ENCODE results near the gene REXO1.
A peak's percentile ranks its signal among the peaks of the same experiment; 100 is the strongest.

REXO1 gene

GRCh38 chr19:1790054-1790792, 58.1 kb downstream of the REXO1 start:
- DNase-seq (ENCODE audit: low read depth in 2 of 2), result no peak

GRCh38 chr19:1789261-1790041, 58.8 kb downstream of the REXO1 start:
- DNase-seq (ENCODE audit: low read depth in 2 of 2), result no peak

- DNase-seq (ENCODE audit: low read depth in 2 of 2), result no peak
These were observed 61.2 kb downstream of the REXO1 start for GRCh38 chr19:1787116-1787515.

DNA sequence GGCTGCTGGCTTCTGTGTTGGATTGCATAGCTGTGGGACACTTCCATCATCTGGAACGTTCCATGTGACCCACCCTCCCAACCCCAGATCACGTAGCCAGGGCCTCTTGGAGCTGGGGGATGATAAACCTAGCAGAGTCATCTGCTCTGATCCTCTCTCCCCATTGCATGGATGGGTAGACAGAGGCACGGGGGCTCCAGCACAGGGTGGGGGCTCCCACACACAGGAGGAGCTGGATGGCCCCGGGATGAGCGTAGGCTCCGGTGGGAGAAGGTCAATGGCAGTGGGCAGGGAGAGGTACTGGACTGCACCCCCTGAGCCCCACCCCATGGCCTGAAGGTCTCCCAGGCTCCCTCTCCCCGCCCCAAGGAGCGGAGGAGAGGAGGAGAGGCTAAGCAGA, 61.6 kb downstream of the REXO1 start:
- no peak for DNase-seq (ENCODE audit: low read depth in 2 of 2)

DNA sequence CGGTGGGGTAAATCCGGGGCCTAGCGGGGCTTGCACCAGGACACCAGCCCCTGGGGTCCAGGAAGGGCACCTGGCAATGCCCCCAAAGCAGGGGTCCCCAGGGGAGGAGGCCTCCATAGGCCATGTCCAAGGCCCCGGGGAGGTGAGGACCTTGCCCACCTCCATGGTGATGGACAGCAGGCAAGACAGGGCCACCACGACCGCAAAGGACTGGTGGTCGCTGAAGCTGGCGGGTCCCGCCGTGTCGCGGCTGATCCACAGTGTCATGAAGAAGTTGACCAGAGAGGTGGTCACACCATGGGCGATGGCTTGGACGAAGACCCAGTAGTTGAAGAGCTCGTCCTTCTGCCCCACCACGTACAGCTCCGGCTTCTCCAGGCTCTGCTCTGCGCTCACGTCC, 63.0 kb downstream of the REXO1 start:
- DNase-seq (ENCODE audit: low read depth in 2 of 2), result no peak

- no peak for DNase-seq (ENCODE audit: low read depth in 2 of 2)
These were observed 64.4 kb downstream of the REXO1 start for GRCh38 chr19:1783874-1784273.

DNA sequence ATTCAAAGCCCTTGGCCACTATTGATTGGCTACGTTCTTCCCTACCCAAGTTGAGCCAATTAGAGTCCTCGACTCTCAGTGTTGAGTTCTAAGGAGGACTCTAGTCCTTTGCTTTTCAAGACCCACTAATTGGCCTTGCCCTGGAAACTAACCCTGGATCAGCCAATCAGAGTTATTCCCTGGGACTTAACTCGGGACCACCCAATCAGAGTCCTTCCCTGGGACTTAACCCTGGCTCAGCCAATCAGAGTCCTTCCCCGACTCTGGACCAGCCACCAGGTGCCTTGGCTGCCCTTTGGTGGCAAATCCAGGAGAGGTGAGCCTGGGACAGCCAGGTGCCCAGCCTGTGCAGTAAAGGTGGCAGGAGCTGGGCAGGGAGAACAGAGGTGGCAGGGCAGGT, 64.9 kb downstream of the REXO1 start:
- no peak for DNase-seq (ENCODE audit: low read depth in 2 of 2)

- no peak for DNase-seq (ENCODE audit: low read depth in 2 of 2)
These were observed 65.8 kb downstream of the REXO1 start for GRCh38 chr19:1782521-1782920.

GRCh38 chr19:1780272-1780958, 67.9 kb downstream of the REXO1 start:
- no peak for DNase-seq (ENCODE audit: low read depth in 2 of 2)

DNA sequence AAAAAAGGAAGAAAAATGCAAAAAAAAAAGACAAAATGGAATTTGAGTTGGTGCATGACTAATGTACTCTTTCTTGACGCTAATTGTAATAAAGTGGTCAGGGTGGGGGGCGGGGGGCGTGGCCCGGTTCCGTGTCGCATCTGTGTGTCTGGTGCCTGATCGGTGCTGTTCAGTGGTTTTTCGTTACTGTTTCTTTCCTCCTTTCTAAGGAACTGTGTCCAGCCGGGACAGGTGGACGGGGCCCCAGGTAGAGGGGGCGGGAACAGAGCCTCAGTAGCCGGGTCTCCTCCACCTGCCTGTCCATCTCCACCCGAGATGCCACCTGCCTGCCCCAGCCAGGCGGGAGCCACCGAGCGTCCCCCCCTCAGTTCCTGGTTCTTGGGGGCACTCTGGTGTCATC, 68.7 kb downstream of the REXO1 start:
- DNase-seq (ENCODE audit: low read depth in 2 of 2), result no peak

GRCh38 chr19:1777149-1777548, 71.1 kb downstream of the REXO1 start:
- no peak for DNase-seq (ENCODE audit: low read depth in 2 of 2)

DNA sequence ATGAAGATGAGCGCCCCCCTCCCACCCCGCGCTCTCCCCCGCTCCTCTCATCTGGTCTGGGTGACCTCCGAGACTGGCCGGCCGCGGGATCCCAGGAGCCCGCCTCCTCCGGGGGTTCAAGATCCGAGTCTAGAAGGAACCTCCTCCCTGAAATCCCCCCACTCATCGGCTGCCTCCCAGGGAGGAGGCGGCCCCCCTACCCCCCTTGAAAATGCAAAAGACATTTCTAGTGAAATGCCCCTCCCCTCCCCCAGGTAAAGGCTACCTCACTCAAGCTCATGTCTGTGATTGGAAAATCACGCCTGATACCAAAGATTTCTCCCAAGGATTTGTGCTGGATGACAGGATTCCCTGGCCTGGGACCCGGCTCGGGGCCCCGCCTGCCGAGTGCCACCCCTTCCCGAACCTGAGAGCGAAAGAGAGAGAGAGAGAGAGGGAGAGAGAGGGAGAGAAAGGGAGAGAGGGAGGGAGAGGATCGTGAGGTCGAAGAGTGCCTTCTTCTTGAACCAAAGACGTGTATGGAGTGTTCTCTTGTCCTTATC, 71.6 kb downstream of the REXO1 start:
- no peak for DNase-seq (ENCODE audit: low read depth in 2 of 2)

DNA sequence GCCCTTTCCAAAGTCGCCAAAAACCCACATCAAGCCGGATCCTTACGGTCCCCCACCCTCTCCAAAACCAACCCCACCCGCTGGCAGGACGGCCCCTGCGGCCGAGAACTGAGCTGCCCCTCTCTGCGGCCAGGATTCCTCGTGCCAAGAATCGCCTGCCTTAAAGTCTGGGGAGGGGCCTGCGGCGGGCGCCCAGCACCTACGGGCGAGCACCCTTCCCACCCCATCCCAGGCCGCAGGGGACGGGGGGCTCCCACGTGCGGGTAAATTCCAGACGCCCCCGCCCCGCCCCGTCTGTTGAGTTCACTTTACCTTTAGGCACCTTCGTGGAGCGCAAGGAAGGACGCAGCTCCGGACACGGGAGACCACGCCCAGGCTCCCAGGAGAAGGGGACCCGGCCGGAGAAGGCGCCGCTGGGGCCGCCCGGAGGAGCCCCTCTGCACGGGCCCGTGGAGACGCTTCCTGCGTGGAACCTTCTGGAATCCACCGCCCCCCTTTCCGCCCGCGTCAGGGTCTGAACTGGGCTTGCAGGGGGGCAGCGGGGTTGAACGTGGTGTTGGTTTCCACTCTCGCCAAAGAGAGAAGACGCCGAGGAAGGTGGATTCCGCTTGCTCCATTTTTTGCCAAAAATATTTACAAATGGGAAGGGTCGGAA, 72.2 kb downstream of the REXO1 start:
- DNase-seq (ENCODE audit: low read depth in 2 of 2), result no peak

DNA sequence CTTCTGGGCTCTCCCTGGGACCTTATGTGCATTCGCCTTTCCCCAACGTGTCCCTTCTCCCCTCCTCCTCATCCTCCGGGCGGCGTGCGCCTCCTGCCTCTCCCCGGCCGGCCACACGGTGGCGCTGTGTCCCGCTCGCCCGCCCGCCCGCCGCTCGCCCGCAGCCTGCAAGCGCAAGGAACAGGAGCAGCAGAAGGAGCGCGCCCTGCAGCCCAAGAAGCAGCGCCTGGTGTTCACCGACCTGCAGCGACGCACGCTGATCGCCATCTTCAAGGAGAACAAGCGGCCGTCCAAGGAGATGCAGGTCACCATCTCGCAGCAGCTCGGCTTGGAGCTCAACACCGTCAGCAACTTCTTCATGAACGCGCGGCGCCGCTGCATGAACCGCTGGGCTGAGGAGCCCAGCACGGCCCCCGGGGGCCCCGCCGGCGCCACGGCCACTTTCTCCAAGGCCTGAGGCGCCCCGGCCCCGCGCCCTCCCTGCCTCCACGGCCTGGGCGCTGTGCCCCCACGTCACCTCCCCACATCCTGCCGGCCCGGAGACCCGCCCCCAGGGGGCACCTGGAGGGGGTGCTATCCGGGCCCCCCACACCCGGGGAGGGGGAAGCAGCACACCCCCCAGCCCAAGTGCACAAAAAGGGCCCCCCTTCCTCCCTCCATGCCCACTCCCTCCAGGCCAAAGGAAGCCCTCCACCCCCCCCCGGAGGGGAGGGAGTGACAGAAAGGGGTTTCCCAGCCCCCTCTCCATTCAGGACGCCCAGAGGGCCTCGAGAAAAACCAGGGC, 73.1 kb downstream of the REXO1 start:
- DNase-seq (ENCODE audit: low read depth in 2 of 2), result no peak

DNA sequence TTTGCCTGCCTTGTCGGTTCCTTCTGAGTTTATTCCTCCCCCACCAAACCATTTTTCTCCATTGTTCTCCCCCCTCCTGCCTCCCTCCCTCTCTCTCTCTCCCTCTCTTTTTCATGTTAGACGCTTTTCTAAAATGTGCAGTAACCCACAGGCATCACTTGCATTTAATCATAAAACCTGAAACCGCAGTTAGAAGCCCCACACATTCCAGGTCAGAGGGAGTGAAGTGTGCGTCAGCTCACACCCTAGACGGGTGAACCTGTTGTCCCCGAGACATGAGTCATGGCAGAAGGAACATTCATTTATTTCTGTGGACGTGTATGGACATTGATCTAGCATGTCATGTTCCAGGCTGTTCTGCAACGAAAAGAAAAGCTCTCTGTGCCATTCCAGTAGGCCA, 75.1 kb downstream of the REXO1 start:
- DNase-seq (ENCODE audit: low read depth in 2 of 2), result no peak

DNA sequence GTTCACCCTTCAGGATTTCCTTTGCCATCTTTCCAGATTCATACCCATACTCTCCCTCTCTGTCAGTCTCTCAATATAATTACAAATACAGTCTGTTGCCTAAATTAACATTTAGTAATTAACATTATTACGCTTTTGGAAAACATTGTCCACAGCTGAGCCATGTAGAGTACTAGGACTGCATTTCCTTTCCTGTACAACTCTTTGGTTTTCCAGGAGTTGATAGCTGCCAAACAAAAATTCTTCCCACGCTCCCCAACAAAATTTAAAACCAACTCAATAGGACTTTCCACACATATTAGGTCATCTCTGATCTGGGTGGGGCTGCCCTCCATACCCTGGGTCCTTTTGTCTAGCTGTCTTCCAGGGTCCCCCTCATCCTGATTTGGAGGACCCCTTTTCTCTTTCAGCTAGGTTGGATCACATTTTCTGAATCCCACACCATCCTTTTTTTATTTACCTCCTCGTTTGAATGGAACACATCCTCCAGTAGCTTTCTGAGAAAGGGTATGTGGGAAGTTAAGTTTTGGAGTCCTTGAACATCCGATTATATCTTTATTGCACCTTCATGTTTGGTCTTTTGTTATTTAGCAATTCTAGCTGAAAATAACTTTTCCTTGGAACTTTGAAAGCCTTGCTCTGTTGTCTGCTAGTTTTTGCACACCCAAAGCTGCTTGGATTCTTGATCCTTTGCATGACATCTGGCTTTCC, 77.3 kb downstream of the REXO1 start:
- no peak for DNase-seq (ENCODE audit: low read depth in 2 of 2)

GRCh38 chr19:1769645-1769985, 78.7 kb downstream of the REXO1 start:
- no peak for DNase-seq (ENCODE audit: low read depth in 2 of 2)

GRCh38 chr19:1768918-1769644, 79.2 kb downstream of the REXO1 start:
- DNase-seq (ENCODE audit: low read depth in 2 of 2), result no peak

DNA sequence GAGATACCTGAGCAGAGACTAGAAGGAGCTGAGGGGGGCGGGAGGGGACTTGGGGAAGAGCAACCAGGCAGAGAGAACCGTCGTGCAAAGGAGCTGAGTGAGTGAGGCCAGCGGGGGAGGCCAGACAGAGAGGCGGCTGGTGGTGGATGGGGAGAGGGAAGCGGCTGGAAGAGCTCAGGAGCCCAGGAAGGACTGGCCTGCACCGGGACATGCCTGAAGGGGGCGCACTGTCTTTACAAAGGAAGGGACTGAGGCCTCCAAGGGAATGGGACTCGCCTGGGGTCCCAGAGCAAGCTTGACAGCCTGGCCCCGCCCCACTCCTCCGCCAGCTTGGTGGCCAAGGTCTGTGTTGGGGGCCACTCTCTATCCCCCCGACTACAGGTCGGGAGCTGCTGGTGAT, 80.0 kb downstream of the REXO1 start:
- DNase-seq (ENCODE audit: low read depth in 2 of 2), result no peak

DNA sequence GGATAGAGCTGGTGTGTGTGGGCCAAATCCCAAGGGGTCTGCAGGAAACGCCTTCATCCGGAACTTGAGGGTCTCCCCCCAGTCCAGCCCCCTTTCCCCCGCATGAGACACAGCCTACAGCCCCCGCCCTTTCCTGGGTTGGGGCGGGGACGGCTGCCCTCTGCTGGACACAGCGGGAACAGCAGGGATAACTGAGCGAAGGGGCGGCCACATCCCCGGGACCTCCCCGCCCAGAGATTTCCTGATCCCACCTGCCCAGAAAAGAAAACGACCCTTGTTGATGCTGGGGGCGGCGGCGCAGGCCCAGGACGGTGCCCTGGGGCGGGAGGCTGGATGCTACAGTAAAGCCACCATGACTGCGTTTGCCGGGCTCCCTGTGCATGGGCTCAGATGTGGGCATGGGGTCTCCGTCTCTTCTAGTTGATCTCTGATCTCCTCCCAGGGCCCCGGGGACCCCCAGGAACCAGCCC, 80.8 kb downstream of the REXO1 start:
- DNase-seq (ENCODE audit: low read depth in 2 of 2), result peak; percentile 7 to 45

Measured in stimulated activated CD4-positive, alpha-beta T cell treated with anti-CD3 and anti-CD28 coated beads, Interleukin-1b, Interleukin-23, amount 100 ng/mL, for 1 hour (primary cell).